Hematopoietic multipotent progenitor cell treated with erythropoietin and hydrocortisone succinate and interleukin-3 and kit ligand, for 4 days (in vitro differentiated cells): ENCODE measurements around the gene DUSP28.
A peak's percentile ranks its signal among the peaks of the same experiment; 100 is the strongest.

Source experiments
- DNase-seq: peaks from one replicate; pipeline ENCODE4 v3.0.0-alpha.2; 2015

Gene DUSP28, protein sequence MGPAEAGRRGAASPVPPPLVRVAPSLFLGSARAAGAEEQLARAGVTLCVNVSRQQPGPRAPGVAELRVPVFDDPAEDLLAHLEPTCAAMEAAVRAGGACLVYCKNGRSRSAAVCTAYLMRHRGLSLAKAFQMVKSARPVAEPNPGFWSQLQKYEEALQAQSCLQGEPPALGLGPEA

DNA sequence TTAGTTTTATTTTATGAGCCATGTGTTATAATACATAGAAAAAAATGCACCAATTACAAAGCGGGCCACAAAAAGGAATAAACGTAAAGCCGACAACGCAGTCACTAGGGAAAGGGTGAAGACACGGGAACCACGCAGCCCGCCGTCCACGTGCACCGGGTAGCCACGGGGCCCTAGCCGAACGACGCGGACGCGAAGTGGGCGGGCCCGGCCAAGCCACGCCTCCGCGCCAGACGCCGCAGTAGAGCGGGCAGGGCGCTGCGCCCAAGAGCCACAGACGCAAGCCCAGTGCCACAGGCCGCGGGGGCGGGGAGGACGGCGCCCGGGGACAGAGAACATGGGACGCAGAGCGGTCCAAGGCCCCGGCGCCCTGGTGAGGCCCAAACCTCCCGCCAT is at the start of gene DUSP28:
Gene DUSP28, plus strand, starts transcription at position 274 of the 396 bp plus-strand sequence. CDS start 328 bp downstream, outside the sequence.
- peak; percentile 96 for DNase-seq

DNA sequence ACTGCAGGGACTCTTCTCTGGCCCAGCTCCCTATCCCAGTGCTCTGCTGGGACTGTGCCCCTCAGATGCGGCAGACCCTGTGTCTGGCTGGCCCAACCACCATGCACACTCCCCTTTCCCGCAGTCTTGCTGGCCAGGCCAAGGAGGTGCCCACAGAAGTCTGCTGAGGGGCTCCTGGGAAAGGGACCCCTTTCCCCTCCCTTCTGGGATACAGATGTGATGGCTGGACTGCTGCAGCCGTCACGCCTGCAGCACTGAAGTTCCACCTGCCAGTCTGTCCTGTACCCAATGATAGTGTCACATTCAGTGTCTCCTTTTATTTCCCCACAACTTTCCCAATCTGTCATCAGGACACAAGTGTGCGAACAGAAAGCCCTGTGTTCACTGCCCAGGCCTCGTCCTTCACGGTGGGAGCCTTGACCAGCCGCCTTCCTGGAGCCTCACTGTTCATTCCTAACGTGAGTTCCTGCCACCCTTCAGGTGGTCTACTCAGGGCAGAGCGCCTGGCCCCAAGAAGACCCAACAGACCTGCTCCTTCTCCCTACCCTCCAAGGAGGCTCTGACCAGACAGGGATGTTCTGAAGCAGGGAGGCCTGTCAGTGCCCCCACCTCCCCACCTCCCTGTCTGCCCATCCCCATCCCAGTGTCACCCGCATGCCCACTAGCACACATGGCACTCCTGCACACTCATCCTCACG is 49.5 kb upstream of the DUSP28 start:
- DNase-seq, result no peak

DNA sequence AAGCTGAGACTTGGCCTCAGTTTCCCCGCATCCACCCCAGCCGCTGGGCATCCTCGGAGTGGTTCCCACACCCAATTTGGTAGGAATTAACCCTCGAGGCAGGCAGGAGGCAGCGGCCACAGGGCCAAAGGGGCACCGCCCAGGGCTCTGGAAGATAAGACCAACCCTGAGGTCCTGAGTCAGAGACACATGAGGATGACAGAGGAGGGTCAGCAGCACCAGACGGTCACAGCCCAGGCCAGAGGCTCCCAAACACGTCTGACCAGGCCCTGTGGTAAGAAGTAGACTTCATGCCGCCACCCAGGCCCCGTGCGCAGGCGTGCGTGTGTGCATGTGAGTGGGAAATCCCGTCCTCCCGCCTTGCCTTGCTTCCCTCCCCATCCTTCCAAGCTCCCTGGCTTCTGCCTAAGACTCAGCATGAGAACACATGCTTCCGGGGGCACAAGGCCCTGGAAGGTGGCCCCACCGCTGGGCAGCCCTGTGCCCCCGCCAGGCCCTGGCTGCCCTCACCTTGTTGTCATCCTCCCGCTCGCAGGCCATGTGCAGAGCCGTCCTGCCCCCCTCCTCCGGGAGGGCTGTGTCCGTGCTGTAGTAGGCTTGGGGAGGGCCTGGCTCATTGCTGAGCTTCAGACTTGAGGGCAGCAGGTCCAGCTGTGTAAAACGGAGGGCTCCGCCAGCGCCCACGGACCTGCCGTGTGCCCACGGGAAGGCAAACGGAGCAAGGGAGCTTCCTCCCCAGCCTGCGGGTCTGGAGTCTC is 48.6 kb upstream of the DUSP28 start:
- no peak for DNase-seq

DNA sequence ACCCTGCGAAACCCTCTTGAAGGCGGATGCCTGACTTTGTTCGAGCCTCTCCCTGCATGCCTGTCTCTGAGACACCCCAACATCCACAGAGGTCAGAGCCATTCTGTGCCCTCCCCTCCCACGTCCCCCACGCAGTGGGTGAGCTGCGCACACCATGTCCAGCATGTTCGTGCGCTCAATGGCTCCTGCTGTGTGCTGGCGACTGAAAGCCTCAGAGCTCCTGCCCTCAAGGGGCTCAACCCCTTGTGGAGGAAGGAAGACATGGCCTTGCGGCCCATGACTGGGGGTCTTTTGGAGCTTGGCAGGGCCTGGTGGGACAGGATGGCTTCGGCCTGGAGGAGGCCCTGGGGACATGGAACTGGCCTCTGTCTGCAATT is 48.1 kb upstream of the DUSP28 start:
- DNase-seq, result no peak

DNA sequence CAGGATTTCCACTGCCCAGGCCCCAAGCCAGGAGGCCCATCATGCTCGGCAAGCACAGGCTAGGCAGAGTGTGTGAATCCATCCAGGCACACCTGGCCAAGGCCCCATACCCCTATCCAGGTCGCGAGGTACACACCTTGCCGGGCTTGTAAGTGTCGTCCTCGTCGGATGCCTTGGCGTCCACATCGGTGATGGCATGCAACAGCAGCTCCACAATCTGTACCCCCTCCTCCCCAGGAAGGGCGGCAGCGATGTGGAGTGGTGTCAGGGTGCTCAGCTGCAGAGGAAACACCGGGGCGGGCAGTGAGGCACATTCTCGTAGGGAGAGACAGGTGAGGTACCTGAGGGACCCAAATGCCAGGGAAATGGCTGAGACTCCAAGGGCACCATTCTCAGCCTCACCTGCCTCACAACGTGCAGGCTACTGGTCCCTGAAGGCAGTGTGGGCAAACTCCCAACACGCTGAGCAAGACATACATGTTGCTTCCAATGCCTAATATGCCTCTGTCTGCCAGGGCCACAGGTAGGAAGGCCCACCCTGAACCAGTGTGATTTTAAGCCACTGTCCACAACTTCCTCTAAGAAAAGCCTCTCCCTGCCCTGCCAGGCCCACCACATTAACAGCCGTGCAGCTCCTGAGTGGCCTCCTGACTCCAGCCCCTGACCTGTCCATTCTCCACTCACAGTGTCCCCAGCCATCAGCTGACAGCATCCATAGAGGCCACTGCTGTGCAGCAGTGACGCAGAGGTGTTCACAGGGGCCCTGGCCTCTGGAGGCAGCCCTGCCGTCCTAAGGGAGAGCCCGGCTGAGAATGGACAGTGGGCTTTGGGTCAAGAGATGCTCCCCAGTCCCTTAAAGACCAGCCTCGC is 47.3 kb upstream of the DUSP28 start:
- DNase-seq, result no peak

DNA sequence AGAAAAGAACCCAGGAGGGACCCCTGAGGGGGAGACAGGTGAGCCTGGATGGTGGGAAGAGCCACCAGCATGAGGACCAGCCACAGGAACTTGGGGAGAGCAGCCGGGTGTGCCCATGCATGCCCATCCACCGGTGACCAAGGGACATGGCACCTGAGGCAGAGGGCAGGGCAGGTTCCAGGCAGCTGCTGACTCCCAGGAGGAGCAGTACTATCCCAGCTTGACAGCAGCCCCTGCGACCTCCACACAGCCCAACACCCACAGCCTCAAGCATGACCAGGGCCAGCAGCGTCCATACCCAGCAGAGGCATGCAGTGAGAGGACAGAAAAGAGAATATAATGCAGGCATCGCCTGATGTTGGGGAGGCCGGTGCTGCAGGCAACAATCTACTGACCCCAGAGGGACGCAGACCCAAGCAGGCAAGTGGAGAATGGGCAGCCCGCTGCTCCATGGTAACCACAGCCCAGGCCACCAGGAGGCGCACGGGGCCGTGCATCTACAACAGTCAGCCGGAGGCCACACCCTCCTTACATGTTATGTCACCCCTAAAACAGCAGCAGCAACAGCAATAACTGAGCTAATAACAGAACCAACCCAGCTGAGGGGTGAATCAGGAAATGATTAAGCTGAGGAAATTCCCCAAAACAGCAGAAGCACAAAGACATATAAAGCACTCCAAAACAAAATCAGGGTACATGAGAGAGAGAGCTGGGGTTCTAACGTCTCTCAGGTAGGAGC is 46.4 kb upstream of the DUSP28 start:
- peak; percentile 91 for DNase-seq

DNA sequence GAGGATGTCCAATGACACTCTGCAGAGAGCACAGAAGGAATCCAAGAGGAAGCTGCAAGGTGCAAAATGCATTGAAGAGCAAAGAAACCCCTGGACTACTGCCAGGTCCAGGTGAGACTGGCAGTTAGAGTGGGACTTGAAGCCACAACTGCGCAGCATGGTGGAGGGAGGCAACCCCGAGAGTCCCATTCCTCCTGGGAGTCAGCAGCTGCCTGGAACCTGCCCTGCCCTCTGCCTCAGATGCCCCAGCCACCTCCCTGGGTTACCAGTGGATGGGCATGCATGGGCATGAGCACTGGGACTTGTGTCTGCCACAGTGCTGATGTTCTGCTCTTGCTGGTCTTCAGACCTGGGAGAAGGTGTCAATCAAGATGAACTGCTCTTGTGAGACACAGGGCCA is 45.5 kb upstream of the DUSP28 start:
- no peak for DNase-seq

DNA sequence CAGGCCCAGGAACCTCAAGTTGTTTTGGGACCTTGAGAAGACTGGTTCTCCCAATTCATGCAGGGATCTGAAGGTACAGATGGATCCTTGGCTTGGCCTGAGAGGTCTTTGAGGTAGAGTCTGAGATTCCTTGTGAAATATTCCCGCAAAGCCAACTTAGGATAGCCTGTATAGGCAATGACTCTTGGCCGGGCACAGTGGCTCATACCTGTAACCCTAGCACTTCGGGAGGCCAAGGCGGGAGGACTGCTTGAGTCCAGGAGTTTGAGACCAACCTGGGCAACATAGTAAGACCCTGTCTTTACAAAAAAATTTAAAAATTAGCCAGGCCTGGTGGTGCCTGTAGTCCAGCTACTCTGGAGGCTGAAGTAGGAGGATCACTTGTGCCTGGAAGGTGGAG is 42.8 kb upstream of the DUSP28 start:
- no peak for DNase-seq

DNA sequence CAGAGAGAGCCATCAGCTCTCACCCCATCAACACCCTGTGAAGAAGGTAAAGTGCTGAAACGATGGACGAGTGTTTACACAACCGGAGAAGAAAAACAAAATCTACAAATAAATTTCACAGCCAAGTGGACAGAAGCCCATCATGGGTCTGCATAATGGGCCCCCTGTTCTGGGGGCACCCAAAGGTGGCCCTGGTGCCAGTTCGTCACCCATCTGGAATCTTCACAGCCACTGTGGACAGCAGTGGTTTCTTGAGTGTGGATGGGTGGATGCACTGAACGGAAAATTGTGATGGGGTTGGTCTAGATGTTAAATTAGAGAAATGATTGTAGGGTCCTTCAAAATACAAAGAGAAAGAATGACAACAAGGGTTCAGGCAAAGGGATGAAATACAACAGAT is 41.2 kb upstream of the DUSP28 start:
- no peak for DNase-seq

DNA sequence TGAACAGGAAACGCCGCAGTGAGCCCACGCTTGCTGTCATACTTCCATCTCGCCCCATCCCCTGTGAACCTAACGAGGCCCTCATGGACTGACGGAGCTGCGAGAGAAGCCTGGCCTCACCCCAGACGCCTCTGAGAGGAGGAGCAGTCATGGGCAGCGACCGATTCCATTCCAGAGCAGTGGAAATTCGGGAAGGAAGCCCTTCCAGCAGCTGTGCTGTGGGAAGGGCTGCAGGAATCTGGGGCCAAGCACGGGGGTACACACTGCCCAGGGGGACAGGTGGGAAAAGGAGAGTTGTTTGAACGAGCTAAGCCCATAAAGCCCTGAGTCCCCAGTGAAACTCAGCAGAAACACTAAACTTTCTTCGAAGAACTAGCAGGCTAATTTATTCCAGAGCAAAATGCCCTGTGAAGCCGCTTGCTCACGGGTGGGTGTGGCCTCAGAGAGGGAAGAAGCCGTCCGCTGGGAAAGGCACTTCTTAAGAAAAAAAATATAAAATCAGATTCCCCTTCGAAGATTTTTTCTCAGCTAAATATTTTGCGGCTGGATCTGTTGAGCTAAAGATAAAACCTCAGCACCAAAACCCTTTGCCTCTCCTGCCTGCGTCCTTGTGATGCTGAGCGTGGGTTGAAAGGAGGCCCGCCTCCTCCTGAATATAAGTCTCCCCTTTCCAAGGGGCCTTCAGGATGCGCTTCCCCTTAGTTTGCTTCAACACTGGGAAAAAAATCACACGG is 40.6 kb upstream of the DUSP28 start:
- peak; percentile 29 for DNase-seq

DNA sequence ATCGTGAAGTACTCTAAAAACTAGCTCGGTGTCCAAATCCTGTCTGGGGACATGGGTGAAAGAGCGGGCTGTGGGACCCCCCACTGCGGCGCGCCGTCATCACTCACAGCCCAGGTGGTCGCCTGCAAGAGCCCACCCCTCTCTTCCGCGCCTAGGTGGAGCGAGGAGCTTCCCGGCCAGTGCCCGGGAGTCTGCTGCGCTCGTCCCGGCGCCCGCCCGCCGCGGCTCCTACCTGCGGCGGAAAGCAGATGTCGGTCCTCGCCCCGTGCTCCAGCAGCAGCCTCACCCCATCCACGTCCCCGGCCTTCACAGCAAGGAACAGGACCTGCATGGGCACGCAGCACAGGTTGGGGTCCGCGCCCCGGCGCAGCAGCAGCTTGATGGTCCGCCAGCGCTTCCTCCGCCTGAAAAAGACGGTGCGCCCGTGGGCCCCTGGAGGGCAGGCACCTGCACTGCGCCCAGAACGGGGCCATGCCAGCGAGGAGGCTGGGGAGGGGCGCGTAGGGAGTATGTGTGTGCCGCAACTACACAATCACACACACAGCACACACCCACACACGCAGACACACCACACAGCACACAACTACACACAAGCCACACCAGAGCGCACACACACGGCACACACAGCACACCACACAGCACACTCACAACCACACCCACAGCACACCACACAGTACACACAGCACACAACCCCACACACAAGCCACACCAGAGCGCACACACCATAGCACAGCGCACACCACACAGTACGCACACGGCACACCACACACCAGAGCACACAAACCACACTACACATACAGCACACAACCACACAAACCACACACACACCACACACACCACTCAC is 39.8 kb upstream of the DUSP28 start:
- peak; percentile 27 for DNase-seq

DNA sequence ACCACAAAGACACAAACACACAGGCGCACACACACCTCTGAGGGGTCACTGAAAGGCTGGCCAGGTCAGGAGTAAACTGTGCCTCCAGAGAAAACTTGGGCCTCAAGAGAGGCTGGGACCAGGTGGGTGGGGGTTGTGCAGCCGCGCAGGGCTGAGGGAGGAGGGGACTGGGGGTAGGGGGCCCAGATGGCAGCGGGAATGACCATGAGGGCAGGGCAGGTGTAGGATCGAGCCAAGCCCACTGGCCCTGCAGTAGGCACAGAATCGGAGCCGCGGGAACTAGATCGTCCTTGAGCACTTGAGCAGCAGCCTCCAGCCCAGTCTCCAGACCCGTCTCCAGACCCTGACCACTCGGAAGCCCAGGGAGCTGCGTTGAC is 39.2 kb upstream of the DUSP28 start:
- DNase-seq, result no peak

DNA sequence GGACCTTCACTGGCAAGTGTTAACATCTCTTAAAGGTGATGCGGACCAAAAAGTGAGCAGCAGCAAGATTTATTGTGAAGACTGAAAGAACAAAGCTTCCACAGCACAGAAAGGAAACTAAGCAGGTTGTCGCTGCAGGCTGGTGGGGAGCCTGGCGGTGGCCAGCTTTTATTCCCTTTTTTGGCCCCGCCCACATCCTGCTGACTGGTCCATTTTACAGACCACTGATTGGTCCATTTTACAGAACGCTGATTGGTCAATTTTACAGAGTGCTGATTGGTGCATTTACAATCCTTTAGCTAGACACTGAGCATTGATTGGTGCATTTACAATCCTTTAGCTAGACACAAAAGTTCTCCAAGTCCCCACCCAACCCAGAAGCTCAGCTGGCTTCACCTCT is 38.3 kb upstream of the DUSP28 start:
- DNase-seq, result peak; percentile 13

DNA sequence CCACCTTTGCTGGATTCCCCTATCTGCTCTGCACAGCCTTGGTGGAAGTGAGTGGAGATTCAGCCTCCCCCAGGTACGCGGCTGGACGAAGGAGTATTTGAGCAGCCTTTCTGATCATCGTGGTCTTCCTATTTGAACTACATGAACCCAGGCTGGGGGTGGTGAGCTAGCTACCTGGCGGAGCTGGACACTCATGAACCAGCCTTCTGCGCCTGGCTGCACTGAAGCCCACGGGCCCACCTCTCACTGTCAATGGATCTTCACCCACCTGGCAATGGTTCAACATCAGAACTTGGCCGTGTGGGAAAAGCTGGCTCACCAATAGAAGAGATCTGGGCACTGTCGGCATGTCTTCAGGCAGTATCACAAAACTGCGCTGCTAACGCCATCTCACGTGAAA is 37.8 kb upstream of the DUSP28 start:
- DNase-seq, result no peak

DNA sequence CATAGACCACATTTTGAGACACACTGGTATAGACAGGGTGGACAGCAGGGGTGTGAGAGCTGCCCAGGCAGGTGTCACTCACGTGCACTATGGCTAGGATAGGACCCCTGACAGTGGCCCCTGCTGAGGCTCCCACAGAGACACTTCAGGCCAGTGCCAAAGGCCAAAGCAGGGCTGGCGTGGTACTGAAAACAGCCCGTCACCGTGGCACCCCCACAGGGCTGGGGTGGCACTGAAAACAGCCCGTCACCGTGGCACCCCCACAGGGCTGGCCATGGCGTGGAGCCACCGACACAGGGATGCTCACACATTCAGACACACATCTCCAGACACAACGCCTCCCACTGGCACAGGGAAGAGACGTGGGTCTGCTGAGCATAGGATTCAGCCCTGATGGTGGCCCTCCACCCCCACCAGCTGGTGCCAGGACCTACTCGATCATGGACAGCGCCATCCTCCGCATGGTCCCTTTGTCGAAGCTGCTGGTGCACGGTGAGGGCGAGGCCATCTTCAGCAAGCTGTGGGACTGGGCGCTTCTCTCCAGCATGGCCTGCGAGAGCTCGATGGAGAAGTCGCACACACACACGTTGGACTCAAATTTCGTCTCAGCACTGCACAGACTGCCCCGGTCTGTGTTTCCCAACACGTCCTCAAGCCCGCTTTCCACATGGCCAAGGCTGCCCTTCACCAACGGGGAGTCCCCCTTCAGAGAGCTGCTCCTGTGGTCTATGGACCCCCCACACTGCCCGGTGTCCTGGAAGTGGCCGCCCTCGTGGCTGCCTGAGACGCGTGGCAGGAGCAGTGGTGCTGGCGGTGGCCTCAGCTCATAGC is 36.5 kb upstream of the DUSP28 start:
- DNase-seq, result no peak

DNA sequence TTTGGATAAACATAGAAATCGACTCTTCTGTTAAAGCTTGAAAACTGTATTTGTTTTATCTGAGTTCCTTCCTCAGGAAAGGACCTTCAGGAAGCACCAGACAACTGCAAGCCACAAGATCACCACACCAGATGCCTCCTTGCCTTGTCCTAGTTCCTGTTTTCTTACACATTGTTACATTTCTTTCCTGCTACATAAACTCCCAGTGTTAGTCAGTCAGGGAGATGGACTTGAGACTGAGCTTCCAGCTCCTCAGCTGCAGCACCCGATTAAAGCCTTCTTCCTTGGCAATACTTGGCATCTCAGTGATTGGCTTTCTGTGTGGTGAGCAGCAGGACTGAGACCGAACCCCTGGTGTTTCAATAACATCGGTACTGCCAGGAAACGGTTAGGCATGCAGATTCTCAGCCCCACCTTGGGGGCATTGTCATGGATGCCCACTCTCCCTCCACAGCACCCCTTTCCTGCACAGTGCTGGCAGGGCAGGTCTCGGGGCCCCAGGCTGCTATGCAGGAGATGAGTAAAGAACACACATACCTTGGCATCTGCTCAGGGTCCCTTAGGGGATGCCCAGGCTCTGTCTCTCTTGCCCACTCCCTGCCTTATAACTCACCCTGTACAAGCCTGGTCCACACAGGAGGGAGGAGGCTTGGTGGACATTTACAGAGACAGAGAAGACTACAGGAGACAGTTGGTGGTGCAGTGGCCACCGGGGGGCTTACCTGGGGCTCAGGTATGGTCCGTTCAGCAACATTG is 35.0 kb upstream of the DUSP28 start:
- peak; percentile 51 for DNase-seq

DNA sequence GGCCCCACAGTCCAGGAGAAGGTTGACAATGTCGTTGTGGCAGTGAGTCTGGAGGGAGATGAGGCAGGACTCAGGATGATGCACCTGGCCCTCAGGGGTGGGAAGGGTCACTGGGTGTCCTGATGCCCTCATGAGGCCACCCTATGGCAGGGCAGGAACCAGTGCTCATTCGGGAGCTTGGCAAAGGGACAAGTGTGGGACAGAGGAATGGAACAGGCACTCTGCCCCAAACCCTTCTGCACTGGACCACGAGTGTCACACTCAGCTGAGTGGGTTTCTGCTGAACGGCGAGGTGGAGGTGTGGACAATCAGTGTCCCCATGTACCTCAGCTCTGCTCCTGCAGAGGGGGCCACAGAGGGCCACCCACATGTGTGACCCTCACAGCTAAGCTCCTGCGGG is 34.4 kb upstream of the DUSP28 start:
- no peak for DNase-seq

DNA sequence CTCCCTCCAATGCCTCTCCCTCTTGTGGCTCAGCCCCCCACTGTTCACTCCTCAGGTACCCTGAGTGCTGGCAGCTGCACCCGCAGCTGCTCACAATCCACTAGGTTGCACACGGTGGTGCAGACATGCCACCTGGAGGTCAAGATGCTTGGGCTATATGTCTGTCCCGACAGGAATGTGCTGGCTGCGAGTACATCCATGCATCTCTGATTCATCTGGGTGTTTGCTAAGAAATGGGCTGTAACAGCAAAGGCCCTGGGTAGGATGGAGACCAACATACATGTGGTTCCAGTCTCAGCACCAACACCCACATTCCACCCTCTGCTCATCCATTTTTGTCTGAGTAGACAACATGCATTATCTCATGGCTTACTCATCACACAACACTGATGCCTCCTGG is 33.6 kb upstream of the DUSP28 start:
- DNase-seq, result no peak

DNA sequence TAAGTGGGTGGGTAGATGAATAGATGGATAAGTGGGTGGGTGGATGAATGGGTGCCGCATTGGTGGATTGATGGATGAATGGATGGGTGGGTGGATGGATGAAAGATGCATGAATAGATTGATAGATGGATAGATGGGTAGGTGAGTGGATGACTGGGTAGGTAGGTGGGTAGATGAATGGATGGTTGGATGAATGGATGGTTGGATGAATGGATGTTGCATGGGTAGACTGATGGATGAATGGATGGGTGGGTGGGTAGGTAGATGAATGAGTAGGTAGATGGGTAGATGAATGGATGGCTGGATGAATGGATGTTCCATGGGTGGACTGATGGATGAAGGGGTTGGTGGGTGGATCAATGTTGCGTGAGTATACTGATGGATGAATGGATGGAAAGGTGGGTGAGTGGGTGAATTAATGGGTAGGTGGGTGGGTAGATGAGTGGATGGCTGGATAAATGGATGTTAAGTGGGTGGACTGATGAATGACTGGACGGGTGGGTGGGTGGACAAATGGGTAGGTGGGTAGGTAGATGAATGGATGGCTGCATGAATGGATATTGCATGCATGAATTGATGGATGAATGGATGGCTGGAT is 32.9 kb upstream of the DUSP28 start:
- DNase-seq, result no peak
